ENCODE data around the gene ENG. TPM values are rescaled to one million over a fixed set of nuclear protein-coding genes. Genes with fewer than 3 reads are reported as not detected.
"Not testable (repeated sequence)": the region's sequence is repeated elsewhere in the genome, so short reads cannot be mapped to it uniquely, and the experiment has no call there.

ENG gene
- total RNA-seq, 4 donors from 2014 or later = 12.0 to 51.1 (median 19.6) TPM

DNA sequence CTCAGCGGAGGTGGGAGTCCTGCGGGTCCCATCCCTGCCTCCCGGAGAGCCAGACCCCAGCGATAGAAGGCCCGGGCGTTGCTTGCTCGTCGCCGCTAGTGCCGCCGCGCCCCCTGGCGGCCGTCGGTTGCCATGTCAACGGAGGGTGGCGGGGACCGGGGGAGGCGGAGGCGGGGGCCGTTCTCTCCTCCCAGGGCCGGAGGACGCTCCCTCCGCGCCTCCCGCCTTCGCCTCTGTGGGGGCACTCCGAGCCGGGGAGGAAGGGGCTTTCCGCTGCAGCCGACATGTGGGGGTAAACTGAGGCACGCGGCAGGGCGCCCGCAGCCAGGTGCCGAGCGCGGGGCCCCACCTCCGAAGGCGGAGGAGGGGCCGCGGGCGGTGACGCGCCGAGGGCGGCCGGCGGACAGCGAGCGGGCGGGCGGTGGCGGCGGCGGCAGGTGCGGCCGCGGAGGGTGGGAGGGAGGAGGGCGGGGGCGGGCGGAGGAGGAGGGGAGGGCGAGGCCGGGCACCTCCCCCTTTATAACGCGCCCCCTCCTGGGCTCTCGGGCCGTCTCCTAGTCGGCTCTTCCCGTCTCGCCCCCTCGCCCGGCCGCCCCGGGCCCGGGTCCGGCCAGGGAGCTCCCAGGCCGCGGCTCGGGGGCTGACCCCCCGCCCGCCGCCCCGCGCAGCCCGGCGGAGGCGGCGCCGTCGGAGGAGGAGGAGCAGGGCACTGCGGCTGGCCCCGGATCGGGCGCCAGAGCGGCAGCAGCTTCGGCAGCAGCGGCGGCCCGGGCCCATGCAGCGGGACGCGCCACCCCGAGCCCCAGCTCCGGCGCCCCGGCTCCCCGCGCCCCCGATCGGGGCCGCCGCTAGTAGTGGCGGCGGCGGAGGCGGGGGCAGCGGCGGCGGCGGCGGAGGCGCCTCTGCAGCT lies 69.2 kb downstream of the ENG start:
- TF ChIP-seq, protein P1, sequence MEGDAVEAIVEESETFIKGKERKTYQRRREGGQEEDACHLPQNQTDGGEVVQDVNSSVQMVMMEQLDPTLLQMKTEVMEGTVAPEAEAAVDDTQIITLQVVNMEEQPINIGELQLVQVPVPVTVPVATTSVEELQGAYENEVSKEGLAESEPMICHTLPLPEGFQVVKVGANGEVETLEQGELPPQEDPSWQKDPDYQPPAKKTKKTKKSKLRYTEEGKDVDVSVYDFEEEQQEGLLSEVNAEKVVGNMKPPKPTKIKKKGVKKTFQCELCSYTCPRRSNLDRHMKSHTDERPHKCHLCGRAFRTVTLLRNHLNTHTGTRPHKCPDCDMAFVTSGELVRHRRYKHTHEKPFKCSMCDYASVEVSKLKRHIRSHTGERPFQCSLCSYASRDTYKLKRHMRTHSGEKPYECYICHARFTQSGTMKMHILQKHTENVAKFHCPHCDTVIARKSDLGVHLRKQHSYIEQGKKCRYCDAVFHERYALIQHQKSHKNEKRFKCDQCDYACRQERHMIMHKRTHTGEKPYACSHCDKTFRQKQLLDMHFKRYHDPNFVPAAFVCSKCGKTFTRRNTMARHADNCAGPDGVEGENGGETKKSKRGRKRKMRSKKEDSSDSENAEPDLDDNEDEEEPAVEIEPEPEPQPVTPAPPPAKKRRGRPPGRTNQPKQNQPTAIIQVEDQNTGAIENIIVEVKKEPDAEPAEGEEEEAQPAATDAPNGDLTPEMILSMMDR (IDR thresholded peaks at IDR 0.05) = peak in 1 of 3 donors; percentile 70
- TF ChIP-seq POLR2A (IDR thresholded peaks at IDR 0.05) = no peak
- 0% methylated on average over 21 to 29 of the region's 123 CpGs for whole genome bisulfite sequencing, 2 donors
- DNase-seq (ENCODE audit: low spot score in 2 of 2) = peak; percentile 86 to 98

DNA sequence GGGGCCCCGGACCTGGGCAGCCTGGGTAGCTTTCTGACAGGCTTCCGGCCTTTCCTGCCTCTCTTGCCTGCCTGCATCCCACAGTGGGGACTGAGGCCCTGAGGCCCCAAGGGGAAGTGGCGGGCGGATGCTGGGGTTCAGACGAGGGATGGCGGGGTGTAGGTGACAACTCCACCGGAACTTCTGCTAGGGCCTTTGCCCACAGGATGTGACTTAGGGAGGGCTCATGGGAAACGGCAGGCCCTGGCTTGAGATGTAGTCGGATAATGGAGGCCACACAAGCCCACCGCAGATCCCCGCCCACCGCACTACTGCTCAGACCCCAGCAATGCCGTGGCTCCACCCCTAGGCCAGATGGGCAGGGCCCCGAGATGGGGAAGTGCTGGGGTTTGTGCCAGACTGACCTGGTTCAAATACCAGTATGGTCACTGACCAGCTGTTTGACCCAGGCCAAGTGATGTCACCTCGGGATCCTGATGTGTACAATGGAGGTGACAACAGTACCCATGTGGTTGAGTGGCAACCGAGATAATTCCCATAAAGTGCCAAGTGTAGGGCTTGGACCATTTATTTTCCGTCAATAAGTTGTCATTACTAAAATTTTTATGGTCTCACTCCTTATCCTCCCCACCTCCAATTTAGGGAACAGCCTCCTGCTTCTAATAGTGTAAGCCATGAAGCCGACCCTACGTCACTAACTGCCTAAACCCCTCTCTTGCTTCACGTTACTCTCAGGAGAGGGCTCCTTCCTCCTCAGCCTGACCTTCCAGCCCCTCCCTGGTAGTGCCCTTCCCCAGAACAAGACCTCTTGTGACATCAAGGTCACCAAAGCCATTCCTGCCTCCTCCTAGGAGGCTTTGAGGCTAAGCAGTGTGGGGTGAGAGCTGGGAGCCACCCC lies 71.1 kb downstream of the ENG start:
- intact Hi-C loops (cut with DNase I; ENCODE audit: low total_unique reads) = loop anchor here (5.0 kb wide), 1 partner anchor 46 kb away; the partner anchor contains the start of gene TOR2A
- peak; percentile 55 to 93 for DNase-seq (ENCODE audit: low spot score in 2 of 2)
- TF ChIP-seq, protein P1 (IDR thresholded peaks at IDR 0.05) = no peak
- no peak for TF ChIP-seq POLR2A (IDR thresholded peaks at IDR 0.05)
- no peak overlapping the region for H3K4me3 ChIP-seq (ENCODE audit: low read depth, poor library complexity, severe bottlenecking)
- WGBS, 2 donors = 69 to 81% methylated on average over 17 to 20 of the region's 20 CpGs

More for the DNA sequence above, 69.2 kb downstream of the ENG start:
- peak overlapping the region; percentile 78 for H3K4me3 ChIP-seq (ENCODE audit: low read depth, poor library complexity, severe bottlenecking)
- intact Hi-C loops (cut with DNase I; ENCODE audit: low total_unique reads) = loop anchor here (5.0 kb wide), 1 partner anchor 127 kb away; no protein-coding TSS in a partner anchor

DNA sequence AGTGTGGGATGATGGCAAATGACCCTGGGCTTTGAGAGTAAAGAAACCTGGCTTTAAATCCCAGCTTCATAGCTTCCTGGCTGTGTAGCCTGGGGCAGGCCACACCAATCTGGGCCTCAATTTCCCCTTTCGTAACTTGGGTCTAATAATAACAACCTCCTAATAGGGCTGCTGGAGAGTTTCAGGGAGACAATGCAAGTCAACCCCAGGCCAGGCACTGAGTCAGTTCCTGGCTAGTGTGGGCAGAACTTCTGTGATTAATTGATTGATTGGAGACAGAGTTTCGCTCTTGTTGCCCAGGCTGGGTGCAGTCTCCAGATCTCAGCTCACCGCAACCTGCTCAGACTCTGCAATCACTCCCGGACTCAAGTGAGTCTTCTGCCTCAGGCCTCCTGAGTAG lies 72.7 kb downstream of the ENG start:
- no peak for DNase-seq (ENCODE audit: low spot score in 2 of 2)
- TF ChIP-seq, protein P1 (IDR thresholded peaks at IDR 0.05) = no peak
- TF ChIP-seq POLR2A (IDR thresholded peaks at IDR 0.05) = no peak
- H3K4me3 ChIP-seq (ENCODE audit: low read depth, poor library complexity, severe bottlenecking) = no peak overlapping the region
- WGBS, 2 donors = 77 to 83% methylated on average over 4 of the region's 4 CpGs
- intact Hi-C loops (cut with DNase I; ENCODE audit: low total_unique reads) = loop anchor here (5.0 kb wide), 1 partner anchor 45 kb away; the partner anchor contains the start of gene TOR2A

DNA sequence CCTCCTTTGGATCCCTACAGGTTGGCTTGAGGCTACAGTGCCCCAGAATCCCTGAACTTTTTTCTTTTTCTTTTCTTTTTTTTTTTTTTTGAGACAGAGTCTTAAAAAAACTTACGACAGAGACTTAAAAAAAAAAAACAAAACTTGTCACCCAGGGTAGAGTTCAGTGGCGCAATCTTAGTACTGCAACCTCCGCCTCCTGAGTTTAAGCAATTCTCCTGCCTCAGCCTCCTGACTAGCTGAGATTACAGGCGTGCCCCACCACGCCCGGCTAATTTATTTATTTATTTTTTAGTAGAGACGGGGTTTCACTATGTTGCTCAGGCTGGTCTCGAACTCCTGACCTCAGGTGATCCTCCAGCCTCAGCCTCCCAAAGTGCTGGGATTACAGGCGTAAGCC lies 73.5 kb downstream of the ENG start:
- DNase-seq (ENCODE audit: low spot score in 2 of 2); H3K4me3 ChIP-seq (ENCODE audit: low read depth, poor library complexity, severe bottlenecking): not testable (repeated sequence)
- intact Hi-C loops (cut with DNase I; ENCODE audit: low total_unique reads) = loop anchor here (5.0 kb wide), 1 partner anchor 44 kb away; the partner anchor contains the start of gene TOR2A
- WGBS, 2 donors = 80 to 86% methylated on average over 9 of the region's 9 CpGs

DNA sequence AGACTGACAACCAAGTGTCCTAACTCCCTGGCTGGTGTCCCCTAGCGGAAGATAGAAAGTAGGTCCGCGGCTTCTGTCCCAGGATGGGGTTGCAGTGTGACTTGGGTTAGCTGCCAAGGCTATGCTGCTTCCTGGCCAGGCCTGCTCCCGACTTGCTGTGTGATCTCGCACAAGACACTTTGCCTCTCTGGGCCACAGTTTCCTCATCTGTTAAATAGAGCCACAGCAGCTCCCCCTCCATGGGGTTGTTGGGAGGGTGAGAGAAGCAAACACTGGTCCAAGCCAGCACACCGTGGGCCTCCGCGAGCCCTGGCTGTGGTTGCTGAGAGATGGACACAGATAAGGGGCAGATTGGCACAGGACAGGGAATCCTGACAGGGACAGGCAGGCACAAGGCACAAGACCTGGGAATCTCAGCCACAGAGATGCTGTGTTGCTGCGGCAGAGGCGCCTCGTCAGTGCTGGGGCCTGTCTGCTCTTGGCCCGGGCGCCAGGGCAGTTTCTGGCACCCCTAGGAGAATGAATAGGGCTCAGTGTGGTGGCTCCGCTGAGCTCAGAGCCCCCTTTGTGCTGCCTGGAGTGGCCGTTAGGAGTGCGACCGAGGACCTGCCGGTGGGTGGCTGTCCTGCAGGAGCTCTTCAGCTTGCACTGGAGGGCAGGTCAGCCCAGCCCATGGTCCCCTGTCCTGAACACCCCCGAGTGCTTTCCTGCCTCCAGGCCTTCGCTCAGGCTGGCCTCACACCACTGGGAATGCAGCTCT lies 74.2 kb downstream of the ENG start:
- WGBS, 2 donors = 65 to 67% methylated on average over 17 to 18 of the region's 20 CpGs
- intact Hi-C loops (cut with DNase I; ENCODE audit: low total_unique reads) = loop anchor here (5.0 kb wide), 1 partner anchor 43 kb away; the partner anchor contains the start of gene TOR2A
- TF ChIP-seq, protein P1 (IDR thresholded peaks at IDR 0.05) = no peak
- no peak for TF ChIP-seq POLR2A (IDR thresholded peaks at IDR 0.05)
- H3K4me3 ChIP-seq (ENCODE audit: low read depth, poor library complexity, severe bottlenecking) = no peak overlapping the region
- DNase-seq (ENCODE audit: low spot score in 2 of 2) = no peak

Measured in lower leg skin (tissue), 4 donors.